H1 (cell line): ENCODE results near the gene SYT13. TPM values are rescaled to one million over a fixed set of nuclear protein-coding genes. Genes with fewer than 3 reads are reported as not detected.

Experiments used
- ASH2L ChIP-seq: fragments of 200-600, 300-600 bp; sonication (generic); IDR thresholded peaks from one replicate; pipeline ENCODE4 v1.7.1; 2017; ENCODE audit warnings: low read length
- POU5F1 ChIP-seq: IDR thresholded peaks from 2 replicates; pipeline ENCODE4 v1.6.1; 2011; ENCODE audit warnings: low read depth, mild to moderate bottlenecking, low read length, moderate library complexity
- polyA plus RNA-seq, 7 experiments: library from polyadenylated mRNA; depleted of rRNA in 3 of 7; stranded (reverse) in 5 of 7; unstranded in 2 of 7; fragments of >200 nt in 5 of 7; fragments of 200-250 nt in 2 of 7; gene quantifications; 1 replicate in 5 of 7; 2 replicates in 1 of 7; 4 replicates in 1 of 7; pipeline versions ENCODE4 v1.2.1 to v1.2.3, GENCODE V29; 2011 to 2013; ENCODE audit warnings: missing spikeins in 2 of 7, mixed read lengths in 2 of 7
- total RNA-seq: library from RNA; stranded (reverse); fragmentation: NEBNext Ultra II Directional; extraction: Animal tissue kit (Norgen Biotek cat#: 25700); gene quantifications from 2 replicates; pipeline ENCODE4 v1.2.1, GENCODE V29; 2021

Gene SYT13
- total and polyA plus RNA-seq, 2 of the 8 experiments (the other 6 are each of a cell fraction or from before 2014, with no cell fraction given), result 4.8 to 13.2 TPM

DNA sequence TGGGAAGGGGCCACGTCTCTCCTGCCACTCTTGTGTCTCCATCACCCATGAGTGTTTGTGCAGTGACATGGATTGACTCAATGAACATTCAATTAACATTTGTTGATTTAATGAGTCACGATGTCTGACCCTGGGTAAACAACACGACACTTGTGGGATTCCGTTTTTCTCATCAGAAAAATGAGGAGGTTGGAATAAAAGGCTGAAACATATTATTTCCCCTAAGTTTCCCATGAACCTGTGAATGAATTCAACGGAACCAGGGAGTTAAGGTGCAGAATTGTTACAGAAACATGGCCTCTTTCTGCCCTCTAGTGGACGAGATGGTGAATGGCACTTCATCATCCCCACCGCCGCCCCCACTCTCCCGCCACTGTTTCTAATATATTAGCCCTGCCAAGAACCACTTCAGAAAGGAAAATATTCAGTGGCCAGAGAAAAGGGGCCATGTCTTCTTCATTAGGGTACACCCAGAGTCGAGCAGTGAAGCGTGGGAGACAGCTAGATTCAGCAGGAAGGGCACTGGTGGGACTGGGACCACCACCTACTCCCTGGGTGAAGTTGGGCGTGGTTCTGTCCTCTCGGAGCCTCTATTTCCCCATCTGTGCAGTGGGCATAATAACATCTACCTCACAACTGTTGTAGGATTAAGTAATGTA lies 46.3 kb upstream of the SYT13 start (continued):
- no peak for TF ChIP-seq POU5F1
- TF ChIP-seq ASH2L, result no peak
- TF ChIP-seq, all 59 proteins: peak for 4
